Loucy (cell line): ENCODE results near the gene SORT1.

Source experiments
- CTCF ChIP-seq: fragments of 200-600 bp; sonication (generic); conservative IDR thresholded peaks from 2 replicates; pipeline ENCODE4 v1.5.1; 2014; ENCODE audit warnings: mild to moderate bottlenecking, antibody characterized with exemption, low read length
- EZH2phosphoT487 ChIP-seq: fragments of 200-600 bp; IDR thresholded peaks from 2 replicates; pipeline ENCODE4 v1.6.1; 2018; ENCODE audit warnings: antibody characterized with exemption, mild to moderate bottlenecking, moderate library complexity, borderline replicate concordance

- TF ChIP-seq CTCF (no peak), EZH2phosphoT487 (no peak)
These were observed 70.4 kb downstream of the SORT1 start for GRCh38 chr1:109327285-109327684.
